Measurements from ENCODE around the gene GLRA3. TPM values are rescaled to one million over a fixed set of nuclear protein-coding genes. Genes with fewer than 3 reads are reported as not detected.
"Not testable (repeated sequence)": the region's sequence is repeated elsewhere in the genome, so short reads cannot be mapped to it uniquely, and the experiment has no call there.

GLRA3 gene
- polyA plus RNA-seq, 1 donor (not counting 4 experiments of a cell fraction or from before 2014, with no cell fraction given) = not detected

GRCh38 chr4:174873931-174874330 lies 44.9 kb upstream of the GLRA3 start:
- DNase-seq (ENCODE audit: low read depth, low spot score) (no peak), FAIRE-seq (no peak)
- H3K9me3 ChIP-seq (ENCODE audit: control insufficient read depth, low read depth, low read length) = no peaks in the 10 kb centered on the region
- H3K9ac ChIP-seq (ENCODE audit: control insufficient read depth, extremely low read depth, insufficient read depth, low read length) = no peak overlapping the region
- dilution Hi-C loops (cut with MboI; ENCODE audit: extremely low pct_ligation_motif_present, low sequenced_read_pairs) = no loop called here
- no peaks in the 10 kb centered on the region for H3K27me3 ChIP-seq (ENCODE audit: control insufficient read depth, extremely low read depth, insufficient read depth, low read length)
- no peak overlapping the region for H3K27ac ChIP-seq (ENCODE audit: control insufficient read depth, insufficient read depth, low read length)
- no peaks in the 10 kb centered on the region for H3K36me3 ChIP-seq (ENCODE audit: control insufficient read depth in 2 of 2, extremely low read depth in 1 of 2, insufficient read depth in 2 of 2, low read length in 2 of 2)
- H3K79me2 ChIP-seq (ENCODE audit: control insufficient read depth, insufficient read depth, low read length) = no peaks in the 10 kb centered on the region
- H3K4me3 ChIP-seq (ENCODE audit: control insufficient read depth in 2 of 3, extremely low read depth in 1 of 3, insufficient read depth in 2 of 3, low read depth in 1 of 3, low read length in 3 of 3) = no peak overlapping the region
- H2AFZ ChIP-seq (ENCODE audit: control insufficient read depth, low read length) = no peak overlapping the region
- TF ChIP-seq, protein P1, sequence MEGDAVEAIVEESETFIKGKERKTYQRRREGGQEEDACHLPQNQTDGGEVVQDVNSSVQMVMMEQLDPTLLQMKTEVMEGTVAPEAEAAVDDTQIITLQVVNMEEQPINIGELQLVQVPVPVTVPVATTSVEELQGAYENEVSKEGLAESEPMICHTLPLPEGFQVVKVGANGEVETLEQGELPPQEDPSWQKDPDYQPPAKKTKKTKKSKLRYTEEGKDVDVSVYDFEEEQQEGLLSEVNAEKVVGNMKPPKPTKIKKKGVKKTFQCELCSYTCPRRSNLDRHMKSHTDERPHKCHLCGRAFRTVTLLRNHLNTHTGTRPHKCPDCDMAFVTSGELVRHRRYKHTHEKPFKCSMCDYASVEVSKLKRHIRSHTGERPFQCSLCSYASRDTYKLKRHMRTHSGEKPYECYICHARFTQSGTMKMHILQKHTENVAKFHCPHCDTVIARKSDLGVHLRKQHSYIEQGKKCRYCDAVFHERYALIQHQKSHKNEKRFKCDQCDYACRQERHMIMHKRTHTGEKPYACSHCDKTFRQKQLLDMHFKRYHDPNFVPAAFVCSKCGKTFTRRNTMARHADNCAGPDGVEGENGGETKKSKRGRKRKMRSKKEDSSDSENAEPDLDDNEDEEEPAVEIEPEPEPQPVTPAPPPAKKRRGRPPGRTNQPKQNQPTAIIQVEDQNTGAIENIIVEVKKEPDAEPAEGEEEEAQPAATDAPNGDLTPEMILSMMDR (optimal IDR thresholded peaks at IDR 0.05 in 1 of 3, IDR thresholded peaks at IDR 0.05 in 1 of 3, conservative IDR thresholded peaks at IDR 0.05 in 1 of 3; ENCODE audit: extremely low read depth in 1 of 3, insufficient read depth in 2 of 3, low read length in 3 of 3) = peak in 1 of 3 experiments; percentile 20
- no peak for TF ChIP-seq EZH2 (IDR thresholded peaks at IDR 0.05; ENCODE audit: low read length)
- H3K9me1 ChIP-seq (ENCODE audit: control insufficient read depth, extremely low read depth, insufficient read depth, low read length) = no peaks in the 10 kb centered on the region
- no peaks in the 10 kb centered on the region for H3K4me1 ChIP-seq (ENCODE audit: control insufficient read depth, extremely low read depth, insufficient read depth, low read length)
- no peak overlapping the region for H3K4me2 ChIP-seq (ENCODE audit: control insufficient read depth, extremely low read depth, insufficient read depth, low read depth, low read length)
- no peaks in the 10 kb centered on the region for H4K20me1 ChIP-seq (ENCODE audit: control insufficient read depth, extremely low read depth, insufficient read depth, low read length)

- H3K9me1 ChIP-seq (ENCODE audit: control insufficient read depth, extremely low read depth, insufficient read depth, low read length); H3K27me3 ChIP-seq (ENCODE audit: control insufficient read depth, extremely low read depth, insufficient read depth, low read length); H3K27ac ChIP-seq (ENCODE audit: control insufficient read depth, insufficient read depth, low read length); H3K9ac ChIP-seq (ENCODE audit: control insufficient read depth, extremely low read depth, insufficient read depth, low read length); H3K36me3 ChIP-seq (ENCODE audit: control insufficient read depth in 2 of 2, extremely low read depth in 1 of 2, insufficient read depth in 2 of 2, low read length in 2 of 2); H3K4me2 ChIP-seq (ENCODE audit: control insufficient read depth, extremely low read depth, insufficient read depth, low read depth, low read length); DNase-seq (ENCODE audit: low read depth, low spot score); H3K9me3 ChIP-seq (ENCODE audit: control insufficient read depth, low read depth, low read length); H4K20me1 ChIP-seq (ENCODE audit: control insufficient read depth, extremely low read depth, insufficient read depth, low read length); H3K4me1 ChIP-seq (ENCODE audit: control insufficient read depth, extremely low read depth, insufficient read depth, low read length); dilution Hi-C loops (cut with MboI; ENCODE audit: extremely low pct_ligation_motif_present, low sequenced_read_pairs); H3K79me2 ChIP-seq (ENCODE audit: control insufficient read depth, insufficient read depth, low read length); H2AFZ ChIP-seq (ENCODE audit: control insufficient read depth, low read length); FAIRE-seq; H3K4me3 ChIP-seq (ENCODE audit: control insufficient read depth in 2 of 3, extremely low read depth in 1 of 3, insufficient read depth in 2 of 3, low read depth in 1 of 3, low read length in 3 of 3): not testable (repeated sequence)
Observed at GRCh38 chr4:174873146-174873545, 44.1 kb upstream of the GLRA3 start.

DNA sequence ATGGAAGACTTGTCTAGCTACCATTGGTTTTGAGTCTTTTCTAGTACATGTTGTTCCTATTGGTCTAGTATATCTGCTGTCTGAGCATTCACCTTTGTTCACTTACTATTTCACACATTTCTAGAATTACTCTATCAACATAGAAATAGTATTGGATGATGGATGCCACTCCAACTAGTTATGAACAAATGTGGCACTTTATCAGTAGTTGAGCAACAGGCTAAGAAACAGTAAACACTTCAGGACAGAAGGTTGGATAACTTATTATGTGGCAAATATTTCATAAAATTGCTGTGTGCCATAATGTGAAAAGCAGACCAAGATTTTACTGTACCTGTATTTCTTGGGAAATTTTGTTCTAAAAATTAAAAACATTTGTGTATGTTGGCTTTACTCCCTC lies 42.4 kb upstream of the GLRA3 start:
- Histone ChIP-seq H3K4me2 (ENCODE audit: control insufficient read depth, extremely low read depth, insufficient read depth, low read depth, low read length) (no peak overlapping the region), H3K9ac (ENCODE audit: control insufficient read depth, extremely low read depth, insufficient read depth, low read length) (no peak overlapping the region), H2AFZ (ENCODE audit: control insufficient read depth, low read length) (no peak overlapping the region), H3K27ac (ENCODE audit: control insufficient read depth, insufficient read depth, low read length) (no peak overlapping the region), H3K4me3 (ENCODE audit: control insufficient read depth in 2 of 3, extremely low read depth in 1 of 3, insufficient read depth in 2 of 3, low read depth in 1 of 3, low read length in 3 of 3) (no peak overlapping the region), H3K9me1 (ENCODE audit: control insufficient read depth, extremely low read depth, insufficient read depth, low read length) (no peaks in the 10 kb centered on the region), H4K20me1 (ENCODE audit: control insufficient read depth, extremely low read depth, insufficient read depth, low read length) (no peaks in the 10 kb centered on the region), H3K36me3 (ENCODE audit: control insufficient read depth in 2 of 2, extremely low read depth in 1 of 2, insufficient read depth in 2 of 2, low read length in 2 of 2) (no peaks in the 10 kb centered on the region), H3K4me1 (ENCODE audit: control insufficient read depth, extremely low read depth, insufficient read depth, low read length) (no peaks in the 10 kb centered on the region), H3K27me3 (ENCODE audit: control insufficient read depth, extremely low read depth, insufficient read depth, low read length) (no peaks in the 10 kb centered on the region), H3K9me3 (ENCODE audit: control insufficient read depth, low read depth, low read length) (no peaks in the 10 kb centered on the region), H3K79me2 (ENCODE audit: control insufficient read depth, insufficient read depth, low read length) (no peaks in the 10 kb centered on the region)
- TF ChIP-seq, protein P1 (optimal IDR thresholded peaks at IDR 0.05 in 1 of 3, IDR thresholded peaks at IDR 0.05 in 1 of 3, conservative IDR thresholded peaks at IDR 0.05 in 1 of 3; ENCODE audit: extremely low read depth in 1 of 3, insufficient read depth in 2 of 3, low read length in 3 of 3) = no peak
- TF ChIP-seq EZH2 (IDR thresholded peaks at IDR 0.05; ENCODE audit: low read length) = no peak
- DNase-seq (ENCODE audit: low read depth, low spot score) = no peak
- dilution Hi-C loops (cut with MboI; ENCODE audit: extremely low pct_ligation_motif_present, low sequenced_read_pairs) = no loop called here
- no peak for FAIRE-seq
